Heart left ventricle (tissue), 13 donors: ENCODE measurements around the gene SRGAP3.

Experiments used
- CTCF ChIP-seq, 12 donors: fragments of 200-600 bp; sonication (generic) in 4 of 12; IDR thresholded peaks; one replicate each; pipeline versions ENCODE4 v1.5.0 to v1.8.0; 2018 to 2022; ENCODE audit warnings: antibody characterized with exemption in 12 of 12, mild to moderate bottlenecking in 5 of 12
- POLR2A ChIP-seq, 2 donors: fragments of 450-650 bp; IDR thresholded peaks; one replicate each; pipeline ENCODE4 v1.6.1; 2017; ENCODE audit warnings: antibody characterized with exemption in 2 of 2, mild to moderate bottlenecking in 2 of 2, moderate library complexity in 2 of 2
- donor health status: ischemic (EF 13 %, LVEDD 7.1; RV severe dilation, severe dysfunction).
- donor health status: DM: no; HTN: yes; CAD: no.
- donor health status: DM: no; HTN: no; CAD: no.
- donor health status: ischemic (EF 25% LVEDD 6.9; RV normal size, moderate dysfunction).
- donor health status: ischemic (EF 25% LVEDD 5.7; RV mildly dilated, moderate dysfunction).
- donor health status: ischemic (EF 35%, LVEDD 5.7; RV mildly dilated, moderate dysfunction).
- donor health status: nonischemic (EF 11% LVEDD 7.7; RV severe dilation, severe dysfunction).
- donor health status: DM: yes; HTN: yes; CAD: no.
- donor health status: PGD.
- donor health status: ischemic (EF 29% LVEDD 5.4; RV normal size, mild dysfunction).
- donor health status: nonischemic (EF 23%, LVEDD 6.1; RV moderate dilation, normal function).

GRCh38 chr3:8976540-8977182, 272.8 kb downstream of the SRGAP3 start:
- TF ChIP-seq CTCF (IDR thresholded peaks at IDR 0.05) = no peak
- TF ChIP-seq POLR2A (IDR thresholded peaks at IDR 0.05) = no peak
